ENCODE results near the gene POU3F2.

DNA sequence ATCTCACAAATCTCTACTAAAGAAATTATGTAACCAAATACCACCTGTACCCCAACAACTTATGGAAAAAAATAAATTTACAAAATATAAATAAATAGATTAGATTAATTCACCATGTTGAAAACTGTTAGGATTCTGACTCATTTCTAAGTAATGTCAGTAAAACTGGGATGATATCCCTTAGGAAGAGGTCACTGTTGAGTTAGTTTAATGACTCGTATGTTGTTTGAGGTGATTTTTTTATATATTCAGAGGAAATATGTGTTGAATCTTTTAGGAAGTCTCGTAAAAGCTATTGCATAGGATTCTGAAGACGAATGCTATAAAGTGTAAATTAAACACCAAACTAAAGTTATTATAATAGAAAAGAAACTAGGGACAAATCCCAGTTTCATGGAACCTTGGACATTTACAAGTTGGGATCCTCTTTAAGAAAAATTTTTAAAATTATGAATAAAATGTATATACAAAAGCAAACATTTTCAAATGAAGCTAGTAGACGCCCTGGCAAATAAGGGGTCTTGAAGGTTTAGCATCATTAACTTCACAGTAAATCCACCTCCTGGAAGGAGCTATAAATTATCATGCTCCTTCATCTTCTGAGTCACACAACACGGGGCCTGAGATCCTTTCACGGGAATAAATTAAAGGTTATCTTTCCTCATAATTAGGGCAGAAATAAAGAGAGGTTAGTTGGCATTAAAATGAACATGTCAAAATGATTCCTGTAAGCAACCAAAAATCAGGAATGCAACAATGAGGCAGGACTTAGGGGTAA is 37.0 kb upstream of the POU3F2 start:
- TF ChIP-seq, protein P1, sequence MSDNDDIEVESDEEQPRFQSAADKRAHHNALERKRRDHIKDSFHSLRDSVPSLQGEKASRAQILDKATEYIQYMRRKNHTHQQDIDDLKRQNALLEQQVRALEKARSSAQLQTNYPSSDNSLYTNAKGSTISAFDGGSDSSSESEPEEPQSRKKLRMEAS (IDR thresholded peaks at IDR 0.05; ENCODE audit: low read depth), result no peak
- TF ChIP-seq RFX5 (IDR thresholded peaks at IDR 0.05; ENCODE audit: low read length), result no peak
- TF ChIP-seq, protein P2, sequence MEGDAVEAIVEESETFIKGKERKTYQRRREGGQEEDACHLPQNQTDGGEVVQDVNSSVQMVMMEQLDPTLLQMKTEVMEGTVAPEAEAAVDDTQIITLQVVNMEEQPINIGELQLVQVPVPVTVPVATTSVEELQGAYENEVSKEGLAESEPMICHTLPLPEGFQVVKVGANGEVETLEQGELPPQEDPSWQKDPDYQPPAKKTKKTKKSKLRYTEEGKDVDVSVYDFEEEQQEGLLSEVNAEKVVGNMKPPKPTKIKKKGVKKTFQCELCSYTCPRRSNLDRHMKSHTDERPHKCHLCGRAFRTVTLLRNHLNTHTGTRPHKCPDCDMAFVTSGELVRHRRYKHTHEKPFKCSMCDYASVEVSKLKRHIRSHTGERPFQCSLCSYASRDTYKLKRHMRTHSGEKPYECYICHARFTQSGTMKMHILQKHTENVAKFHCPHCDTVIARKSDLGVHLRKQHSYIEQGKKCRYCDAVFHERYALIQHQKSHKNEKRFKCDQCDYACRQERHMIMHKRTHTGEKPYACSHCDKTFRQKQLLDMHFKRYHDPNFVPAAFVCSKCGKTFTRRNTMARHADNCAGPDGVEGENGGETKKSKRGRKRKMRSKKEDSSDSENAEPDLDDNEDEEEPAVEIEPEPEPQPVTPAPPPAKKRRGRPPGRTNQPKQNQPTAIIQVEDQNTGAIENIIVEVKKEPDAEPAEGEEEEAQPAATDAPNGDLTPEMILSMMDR (IDR thresholded peaks at IDR 0.05), result no peak
- no peak for TF ChIP-seq FOXM1 (IDR thresholded peaks at IDR 0.05; ENCODE audit: low read depth)
- TF ChIP-seq SIN3A (IDR thresholded peaks at IDR 0.05; ENCODE audit: borderline replicate concordance, low read depth, low read length), result no peak
- TF ChIP-seq NFIC (IDR thresholded peaks at IDR 0.05; ENCODE audit: borderline replicate concordance), result no peak
